Measurements from ENCODE around the gene COMT. TPM values are rescaled to one million over a fixed set of nuclear protein-coding genes. Genes with fewer than 3 reads are reported as not detected.
A peak's percentile ranks its signal among the peaks of the same experiment; 100 is the strongest.

COMT gene
- total and polyA plus RNA-seq, 9 of the 15 experiments (the other 6 are each of a cell fraction or from before 2014, with no cell fraction given) = 12.5 to 351 (median 155) TPM

DNA sequence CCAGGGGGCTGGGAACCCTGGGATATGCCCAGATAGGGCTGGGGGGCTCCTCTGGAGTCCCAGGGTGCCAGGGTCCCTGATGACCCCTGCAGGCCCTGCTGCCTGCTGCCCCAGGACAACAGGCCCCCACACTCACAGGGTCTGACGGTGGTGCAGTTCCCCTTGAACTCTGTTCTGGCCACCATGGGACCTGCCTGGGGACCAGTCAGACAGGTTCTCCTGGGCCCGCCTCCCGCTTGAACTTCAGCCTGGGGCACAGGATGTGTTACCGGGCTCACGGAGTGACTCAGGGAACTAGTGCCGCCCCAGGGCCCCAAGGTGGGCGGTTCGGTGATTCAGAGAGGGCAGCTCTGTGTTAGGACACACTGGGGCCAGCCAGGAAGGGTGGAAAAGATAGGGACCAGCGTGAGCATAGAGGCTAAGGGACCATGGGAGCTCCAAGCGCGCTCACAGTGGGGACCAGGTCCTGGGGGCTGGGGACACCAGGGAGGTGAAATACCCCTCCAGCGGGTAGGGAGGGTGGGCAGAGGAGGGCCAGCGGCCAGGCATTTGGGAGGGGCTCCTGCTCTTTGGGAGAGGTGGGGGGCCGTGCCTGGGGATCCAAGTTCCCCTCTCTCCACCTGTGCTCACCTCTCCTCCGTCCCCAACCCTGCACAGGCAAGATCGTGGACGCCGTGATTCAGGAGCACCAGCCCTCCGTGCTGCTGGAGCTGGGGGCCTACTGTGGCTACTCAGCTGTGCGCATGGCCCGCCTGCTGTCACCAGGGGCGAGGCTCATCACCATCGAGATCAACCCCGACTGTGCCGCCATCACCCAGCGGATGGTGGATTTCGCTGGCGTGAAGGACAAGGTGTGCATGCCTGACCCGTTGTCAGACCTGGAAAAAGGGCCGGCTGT lies 21.6 kb downstream of the COMT start (continued):
- TF ChIP-seq ZBTB11 (CRISPR knock-in tag; IDR thresholded peaks at IDR 0.05) (peak in 1 of 3 experiments; percentile 15; a peak in 1 of 6 replicates), SETDB1 (IDR thresholded peaks at IDR 0.05; ENCODE audit: low read length) (no peak), GATA2 (CRISPR knock-in tag; IDR thresholded peaks at IDR 0.05) (no peak), RFX7 (CRISPR knock-in tag; IDR thresholded peaks at IDR 0.05) (0 out of 2 replicates have a peak, but pooled peaks have one; percentile 28), ZNF124 (CRISPR knock-in tag; IDR thresholded peaks at IDR 0.05) (no peak)
- TF ChIP-seq, protein P1, sequence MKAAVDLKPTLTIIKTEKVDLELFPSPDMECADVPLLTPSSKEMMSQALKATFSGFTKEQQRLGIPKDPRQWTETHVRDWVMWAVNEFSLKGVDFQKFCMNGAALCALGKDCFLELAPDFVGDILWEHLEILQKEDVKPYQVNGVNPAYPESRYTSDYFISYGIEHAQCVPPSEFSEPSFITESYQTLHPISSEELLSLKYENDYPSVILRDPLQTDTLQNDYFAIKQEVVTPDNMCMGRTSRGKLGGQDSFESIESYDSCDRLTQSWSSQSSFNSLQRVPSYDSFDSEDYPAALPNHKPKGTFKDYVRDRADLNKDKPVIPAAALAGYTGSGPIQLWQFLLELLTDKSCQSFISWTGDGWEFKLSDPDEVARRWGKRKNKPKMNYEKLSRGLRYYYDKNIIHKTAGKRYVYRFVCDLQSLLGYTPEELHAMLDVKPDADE (conservative IDR thresholded peaks at IDR 0.05; ENCODE audit: control insufficient read depth, low read depth, low read length) = peak; percentile 4; the same call in 1 of the 2 replicates
- TF ChIP-seq, protein P2, sequence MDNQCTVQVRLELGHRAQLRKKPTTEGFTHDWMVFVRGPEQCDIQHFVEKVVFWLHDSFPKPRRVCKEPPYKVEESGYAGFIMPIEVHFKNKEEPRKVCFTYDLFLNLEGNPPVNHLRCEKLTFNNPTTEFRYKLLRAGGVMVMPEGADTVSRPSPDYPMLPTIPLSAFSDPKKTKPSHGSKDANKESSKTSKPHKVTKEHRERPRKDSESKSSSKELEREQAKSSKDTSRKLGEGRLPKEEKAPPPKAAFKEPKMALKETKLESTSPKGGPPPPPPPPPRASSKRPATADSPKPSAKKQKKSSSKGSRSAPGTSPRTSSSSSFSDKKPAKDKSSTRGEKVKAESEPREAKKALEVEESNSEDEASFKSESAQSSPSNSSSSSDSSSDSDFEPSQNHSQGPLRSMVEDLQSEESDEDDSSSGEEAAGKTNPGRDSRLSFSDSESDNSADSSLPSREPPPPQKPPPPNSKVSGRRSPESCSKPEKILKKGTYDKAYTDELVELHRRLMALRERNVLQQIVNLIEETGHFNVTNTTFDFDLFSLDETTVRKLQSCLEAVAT (IDR thresholded peaks at IDR 0.05) = 0 out of 4 replicates have a peak, but pooled peaks of 1 of the 2 experiments have one; percentile 34
